Amniotic stem cell (primary cell): Measurements from ENCODE around the gene DOP1B.
"Not testable (repeated sequence)": the region's sequence is repeated elsewhere in the genome, so short reads cannot be mapped to it uniquely, and the experiment has no call there.

ENCODE experiments used
- DNase-seq: peaks from one replicate; lab custom pipeline; 2025; lab: John Stamatoyannopoulos, UW

The DOP1B gene

DNA sequence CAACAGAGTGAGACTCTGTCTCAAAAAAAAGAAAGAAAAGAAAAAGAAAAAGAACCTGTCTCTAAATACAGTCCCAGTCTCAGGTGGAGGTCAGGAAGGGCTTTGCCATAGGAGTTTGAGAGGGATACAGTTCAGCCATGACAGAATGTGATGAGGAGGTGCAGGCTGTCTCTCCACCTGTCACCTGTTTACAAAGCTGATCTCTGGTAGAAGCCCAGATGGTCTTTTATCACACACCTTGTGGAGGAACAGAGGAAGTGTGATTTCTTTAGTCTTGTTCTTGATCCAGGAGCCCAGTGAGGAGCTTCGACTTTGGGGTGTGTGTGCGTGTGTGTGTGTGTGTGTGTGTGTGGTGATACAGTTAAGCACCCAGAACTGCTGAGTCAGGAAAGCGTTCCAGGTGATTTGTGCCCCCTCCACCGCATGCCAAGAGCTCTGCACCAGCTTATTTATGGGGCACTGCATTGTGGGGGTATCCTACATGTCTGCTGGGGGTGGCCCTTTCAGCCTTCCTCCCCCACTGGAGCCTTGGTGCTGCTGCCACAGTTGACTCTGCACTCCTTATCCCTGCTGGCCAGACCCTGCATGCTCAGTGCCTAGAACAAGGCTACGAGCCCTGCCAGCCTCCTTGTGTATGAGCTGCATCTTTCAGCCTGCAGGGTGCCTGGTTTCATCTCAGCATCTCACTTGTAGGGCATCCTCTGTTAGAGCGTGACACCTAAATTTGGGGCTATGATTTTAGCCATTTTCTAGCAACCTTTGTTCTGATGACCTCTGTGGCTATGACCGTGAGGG, 19.3 kb downstream of the DOP1B start:
- DNase-seq, result no peak

- no peak for DNase-seq
Observed at GRCh38 chr21:36178349-36178748, 21.7 kb downstream of the DOP1B start.

DNA sequence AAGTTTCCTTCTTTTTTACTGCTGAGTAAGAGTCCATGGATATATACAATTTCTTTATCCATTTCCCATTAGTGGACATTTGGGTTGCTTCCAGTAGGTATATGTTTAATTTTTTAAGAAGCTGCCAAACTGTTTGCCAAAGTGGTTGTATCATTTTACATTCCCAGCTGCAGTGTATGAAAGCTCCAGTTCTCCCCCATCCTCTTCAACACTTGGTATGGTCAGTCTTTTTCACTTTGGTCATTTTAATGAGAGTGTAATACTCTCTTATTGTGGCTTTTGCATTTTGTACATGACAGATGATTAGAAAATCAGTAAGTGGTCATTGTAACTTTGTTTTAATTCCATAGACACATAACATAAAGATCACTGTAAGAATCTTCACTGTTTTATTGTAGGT, 22.5 kb downstream of the DOP1B start:
- no peak for DNase-seq

DNA sequence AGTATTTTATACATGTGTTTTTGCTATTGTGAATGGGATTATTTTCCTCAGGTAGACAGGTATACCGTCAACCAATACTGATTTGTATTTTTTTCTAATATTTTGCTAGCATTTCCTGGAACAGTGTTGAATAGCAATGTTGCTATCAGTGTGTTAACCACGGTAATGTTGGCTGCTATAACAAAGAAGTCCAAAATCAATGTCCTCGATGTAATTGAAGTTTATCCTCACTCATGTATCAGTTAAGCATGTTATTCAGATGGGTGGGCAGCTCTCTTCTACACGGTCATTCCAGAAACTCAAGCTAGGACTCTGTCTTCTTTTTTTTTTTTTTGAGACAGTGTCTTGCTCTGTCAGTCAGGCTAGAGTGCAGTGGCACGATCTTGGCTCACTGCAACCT, 24.3 kb downstream of the DOP1B start:
- no peak for DNase-seq

- DNase-seq, result no peak
Observed at GRCh38 chr21:36183144-36183795, 26.6 kb downstream of the DOP1B start.

- no peak for DNase-seq
Observed at GRCh38 chr21:36184545-36184944, 27.9 kb downstream of the DOP1B start.

GRCh38 chr21:36185523-36185922, 28.9 kb downstream of the DOP1B start:
- no peak for DNase-seq

DNA sequence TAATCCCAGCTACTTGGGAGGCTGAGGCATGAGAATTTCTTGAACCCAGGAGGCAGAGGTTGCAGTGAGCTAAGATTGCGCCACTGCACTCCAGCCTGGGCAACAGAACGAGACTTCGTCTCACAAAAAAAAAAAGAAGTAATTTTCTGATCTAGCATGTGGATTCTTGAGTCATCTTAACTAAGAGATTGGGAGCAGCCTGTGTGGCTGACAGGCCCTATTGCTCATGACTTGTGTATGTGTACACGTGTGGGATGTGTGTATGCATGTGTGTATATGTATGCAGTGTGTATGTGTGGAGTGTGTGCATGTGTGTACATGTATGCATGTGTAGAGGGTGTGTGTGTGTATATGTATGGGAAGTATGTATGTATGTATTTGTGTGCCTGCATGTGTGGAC, 29.5 kb downstream of the DOP1B start:
- no peak for DNase-seq

DNA sequence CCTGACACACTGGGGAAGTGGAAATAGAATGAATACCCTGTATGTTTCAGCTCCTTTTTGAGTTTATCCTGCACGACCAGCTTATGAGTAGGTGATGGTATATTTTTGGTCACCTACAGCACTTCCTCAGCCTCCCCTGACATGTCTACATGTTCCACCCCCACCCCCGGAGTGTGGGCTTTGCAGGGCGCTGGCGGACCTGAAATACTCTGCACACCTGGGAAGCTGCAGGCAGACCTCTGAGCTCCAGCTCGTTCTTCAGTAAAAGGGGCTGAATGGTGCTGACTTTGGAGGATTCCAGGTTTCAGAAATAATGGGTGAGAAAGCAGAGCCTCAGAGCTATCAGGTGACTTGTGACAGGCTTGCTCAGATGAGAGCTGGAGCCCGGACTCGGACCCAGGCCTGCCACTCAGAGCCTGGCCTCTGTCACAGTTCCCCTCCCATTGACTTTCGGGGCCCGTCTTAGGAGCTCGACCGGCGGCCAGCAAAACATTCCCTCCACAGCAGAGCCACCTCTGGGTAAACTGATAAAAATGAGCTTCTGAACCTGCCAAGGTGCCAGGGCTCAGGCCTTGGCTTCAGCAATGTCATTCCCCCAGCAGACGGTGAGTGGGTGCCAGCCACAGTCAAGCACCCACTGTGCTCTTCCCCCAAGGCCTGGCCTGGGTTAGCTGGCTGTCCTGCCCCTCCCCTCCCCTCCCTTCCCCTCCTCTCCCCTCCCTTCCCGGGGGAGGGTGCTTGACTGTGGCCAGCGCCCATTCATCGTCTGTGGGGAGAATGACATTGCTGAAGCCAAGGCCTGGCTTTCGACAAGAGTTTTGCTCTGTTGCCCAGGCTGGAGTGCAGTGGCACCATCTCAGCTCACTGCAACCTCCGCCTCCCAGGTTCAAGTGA, 30.1 kb downstream of the DOP1B start:
- DNase-seq, result no peak

DNA sequence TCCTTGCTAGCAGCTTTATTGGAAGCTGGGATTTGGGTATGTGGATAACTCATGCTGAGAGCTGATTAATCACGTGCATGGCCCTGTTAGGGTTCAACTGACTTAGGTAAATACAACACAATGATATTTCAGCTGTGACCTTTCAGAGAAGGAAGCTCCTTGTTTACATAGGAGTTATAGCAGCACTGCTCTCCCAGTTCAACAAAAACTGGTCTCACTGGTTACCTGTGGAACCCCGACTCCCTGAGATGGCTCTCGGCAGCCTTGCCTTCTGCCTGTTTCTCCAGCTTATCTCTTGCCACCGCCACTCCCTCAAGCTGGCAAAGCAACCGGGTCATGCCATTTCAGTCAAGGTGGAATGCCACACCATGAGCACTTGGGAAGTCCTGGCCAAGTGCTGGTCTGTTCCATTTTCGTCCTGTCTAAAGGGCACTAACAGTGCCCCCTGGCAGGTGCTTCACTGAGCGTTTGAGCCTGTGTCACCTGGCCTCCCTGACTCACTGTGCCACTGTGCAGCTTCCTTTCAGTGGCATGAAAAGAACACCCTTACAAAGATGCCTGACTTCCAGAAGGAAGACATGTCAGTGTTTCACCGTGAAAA, 31.6 kb downstream of the DOP1B start:
- no peak for DNase-seq

- no peak for DNase-seq
Observed at GRCh38 chr21:36188937-36189336, 32.3 kb downstream of the DOP1B start.

DNA sequence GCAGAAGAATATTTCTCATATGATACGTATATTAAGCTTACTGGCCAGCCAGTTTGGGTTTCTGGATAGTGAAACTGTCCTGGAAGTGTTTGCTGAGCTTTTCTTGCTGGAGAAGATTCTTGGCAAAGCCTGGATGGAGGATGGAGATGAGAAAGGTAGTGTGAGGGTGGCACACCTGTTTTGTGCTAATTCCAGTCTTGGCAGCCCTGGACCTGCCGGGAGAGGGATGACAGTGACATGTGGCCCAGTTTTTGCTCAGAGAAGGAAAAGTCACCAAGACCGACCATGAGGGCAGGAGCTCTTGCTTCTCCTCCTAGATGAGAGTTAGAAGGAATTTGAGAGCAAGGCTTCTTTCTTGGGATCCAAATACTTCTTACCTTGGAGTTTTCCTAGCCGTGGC, 34.1 kb downstream of the DOP1B start:
- DNase-seq, result no peak

GRCh38 chr21:36193200-36193599, 36.6 kb downstream of the DOP1B start:
- DNase-seq, result peak; percentile 31

DNA sequence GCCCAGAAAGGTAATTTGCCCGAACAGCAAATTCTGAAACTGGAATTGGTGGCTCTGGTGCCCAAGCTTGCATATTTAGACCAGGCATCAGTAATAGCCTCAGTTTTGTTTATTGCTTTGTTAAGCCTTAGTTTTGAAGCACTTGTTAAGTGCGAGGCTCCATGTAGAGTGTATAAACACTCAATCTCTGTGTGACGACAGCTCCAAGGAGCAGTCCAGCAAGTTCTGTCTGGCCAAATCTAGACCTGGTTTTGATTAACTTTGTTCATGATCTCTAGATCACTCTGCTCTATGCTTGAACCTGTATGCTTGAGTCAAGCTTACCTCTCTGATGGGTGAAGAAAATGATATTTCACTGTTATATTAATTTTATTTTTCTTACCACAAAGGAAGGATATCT, 37.4 kb downstream of the DOP1B start:
- DNase-seq, result no peak

DNA sequence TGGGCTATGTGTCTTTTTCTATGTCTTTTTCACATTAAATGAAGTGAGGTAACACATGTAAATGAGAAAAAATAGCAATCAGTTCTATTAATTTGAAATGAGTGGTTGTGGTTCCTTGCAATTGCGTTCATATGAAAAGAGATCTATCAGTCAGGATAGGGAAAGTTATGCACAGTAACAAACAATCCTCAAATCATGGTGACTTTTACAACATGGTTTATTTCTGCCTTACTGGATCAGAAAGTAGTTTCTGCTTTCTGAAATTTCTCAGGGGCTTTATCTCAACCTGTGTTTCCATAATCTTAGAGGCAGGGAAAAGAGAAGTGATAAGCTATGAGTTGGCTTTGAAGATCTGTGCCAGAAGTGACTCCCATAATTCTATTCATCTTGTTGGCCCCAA, 39.0 kb downstream of the DOP1B start:
- DNase-seq, result no peak

- DNase-seq, result no peak
Observed at GRCh38 chr21:36199021-36199420, 42.4 kb downstream of the DOP1B start.

- not testable (repeated sequence) for DNase-seq
Observed at GRCh38 chr21:36199575-36199974, 43.0 kb downstream of the DOP1B start.

- no peak for DNase-seq
Observed at GRCh38 chr21:36200081-36200561, 43.5 kb downstream of the DOP1B start.

DNA sequence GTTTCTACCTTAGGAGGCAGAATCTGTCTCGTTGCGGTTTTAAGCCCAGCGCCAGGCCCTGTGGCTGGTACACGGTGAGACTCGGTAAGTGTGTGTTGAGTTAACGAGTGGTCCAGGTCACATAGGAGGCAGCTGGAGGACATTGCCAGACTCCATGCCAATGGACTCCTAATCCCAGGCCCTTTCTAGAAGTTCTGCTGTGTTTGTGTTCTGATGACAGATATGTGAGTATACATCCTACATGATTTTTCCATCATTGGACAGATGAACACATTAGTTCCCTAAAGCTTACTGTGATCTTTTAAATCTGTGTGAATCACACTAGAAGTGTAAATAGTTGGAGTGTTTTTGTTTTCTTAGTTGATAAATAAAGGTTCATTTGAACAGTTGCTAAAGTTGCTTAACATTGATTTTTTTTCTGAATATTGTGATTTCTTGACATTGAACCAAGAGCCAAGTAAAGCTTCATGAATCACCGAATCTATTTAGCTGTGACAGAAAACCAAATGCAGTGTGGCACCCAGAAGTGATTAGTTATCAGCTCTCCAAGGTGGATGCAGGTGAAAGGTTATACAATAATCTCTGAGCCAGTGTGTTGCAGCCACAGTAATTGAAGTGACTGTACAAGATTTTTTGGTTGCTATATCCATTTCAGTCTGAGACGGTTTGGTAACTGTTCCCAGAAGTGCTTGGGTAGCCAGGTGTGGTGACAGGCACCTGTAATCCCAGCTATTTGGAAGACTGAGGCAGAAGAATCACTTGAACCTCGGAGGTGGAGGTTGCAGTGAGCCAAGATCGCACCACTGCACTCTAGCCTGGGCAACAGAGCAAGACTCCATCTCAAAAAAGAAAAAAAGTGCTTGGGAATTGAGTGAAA, 46.3 kb downstream of the DOP1B start:
- no peak for DNase-seq

DNA sequence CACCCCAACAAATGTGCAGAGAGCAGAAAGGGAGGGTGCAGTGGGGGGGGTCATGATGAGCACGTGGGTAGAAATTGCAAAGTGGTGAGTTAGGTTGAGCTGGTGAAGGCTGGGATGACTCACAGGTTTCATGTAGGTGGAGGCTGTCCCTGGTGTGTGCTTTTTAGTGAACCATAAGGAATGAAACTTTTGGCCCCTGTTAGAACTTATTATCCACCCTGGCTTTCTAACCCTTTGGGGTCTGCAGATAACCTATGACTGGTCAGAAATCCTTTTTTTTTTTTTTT, 46.9 kb downstream of the DOP1B start:
- DNase-seq, result peak; percentile 75

GRCh38 chr21:36204980-36205379, 48.4 kb downstream of the DOP1B start:
- no peak for DNase-seq
